ENCODE measurements around the gene PANK4.

DNA sequence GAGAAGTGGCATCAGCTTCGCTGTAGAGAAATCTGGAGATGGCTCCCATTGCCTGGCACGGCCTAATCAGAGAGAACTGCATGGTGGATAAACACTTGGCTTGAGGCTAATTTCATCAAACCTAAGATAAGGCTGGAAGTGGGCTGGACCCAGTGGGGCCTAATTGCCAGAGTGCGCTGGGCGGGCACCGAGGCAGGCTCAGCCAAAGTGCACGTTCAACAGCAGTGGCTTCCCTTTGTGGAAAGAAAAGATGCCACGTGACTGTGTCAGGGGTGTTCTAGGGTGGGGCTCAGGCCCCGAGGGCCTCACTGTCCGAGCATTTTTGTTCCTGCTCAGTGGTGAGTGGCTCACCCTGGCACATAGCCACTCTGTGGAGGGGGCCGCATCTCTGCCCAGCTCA, 44.5 kb downstream of the PANK4 start:
- TF ChIP-seq, protein P1, sequence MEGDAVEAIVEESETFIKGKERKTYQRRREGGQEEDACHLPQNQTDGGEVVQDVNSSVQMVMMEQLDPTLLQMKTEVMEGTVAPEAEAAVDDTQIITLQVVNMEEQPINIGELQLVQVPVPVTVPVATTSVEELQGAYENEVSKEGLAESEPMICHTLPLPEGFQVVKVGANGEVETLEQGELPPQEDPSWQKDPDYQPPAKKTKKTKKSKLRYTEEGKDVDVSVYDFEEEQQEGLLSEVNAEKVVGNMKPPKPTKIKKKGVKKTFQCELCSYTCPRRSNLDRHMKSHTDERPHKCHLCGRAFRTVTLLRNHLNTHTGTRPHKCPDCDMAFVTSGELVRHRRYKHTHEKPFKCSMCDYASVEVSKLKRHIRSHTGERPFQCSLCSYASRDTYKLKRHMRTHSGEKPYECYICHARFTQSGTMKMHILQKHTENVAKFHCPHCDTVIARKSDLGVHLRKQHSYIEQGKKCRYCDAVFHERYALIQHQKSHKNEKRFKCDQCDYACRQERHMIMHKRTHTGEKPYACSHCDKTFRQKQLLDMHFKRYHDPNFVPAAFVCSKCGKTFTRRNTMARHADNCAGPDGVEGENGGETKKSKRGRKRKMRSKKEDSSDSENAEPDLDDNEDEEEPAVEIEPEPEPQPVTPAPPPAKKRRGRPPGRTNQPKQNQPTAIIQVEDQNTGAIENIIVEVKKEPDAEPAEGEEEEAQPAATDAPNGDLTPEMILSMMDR (conservative IDR thresholded peaks at IDR 0.05 in 1 of 2, IDR thresholded peaks at IDR 0.05 in 1 of 2; ENCODE audit: extremely low read depth in 1 of 2, insufficient read depth in 1 of 2, low read depth in 1 of 2, low read length in 2 of 2), result no peak
- no peak for TF ChIP-seq EZH2 (IDR thresholded peaks at IDR 0.05; ENCODE audit: borderline replicate concordance, low read length)
